Liver (tissue), 3 donors: ENCODE results near the gene TEX30.

Source experiments
- GABPA ChIP-seq, 2 donors: IDR thresholded peaks in 1 of 2; conservative IDR thresholded peaks in 1 of 2; 2 replicates each; pipeline ENCODE4 v1.6.1; 2016; ENCODE audit warnings: antibody characterized with exemption in 2 of 2, mild to moderate bottlenecking in 1 of 2, moderate library complexity in 1 of 2
- RXRA ChIP-seq, 2 donors: IDR thresholded peaks; 2 replicates each; pipeline ENCODE4 v1.6.1; 2017 to 2018; ENCODE audit warnings: antibody characterized with exemption in 2 of 2, mild to moderate bottlenecking in 1 of 2
- SP1 ChIP-seq: IDR thresholded peaks from 2 replicates; pipeline ENCODE4 v1.6.1; 2018; ENCODE audit warnings: antibody characterized with exemption, mild to moderate bottlenecking
- TAF1 ChIP-seq: conservative IDR thresholded peaks from 2 replicates; pipeline ENCODE4 v1.6.1; 2016; ENCODE audit warnings: antibody characterized with exemption, mild to moderate bottlenecking
- YY1 ChIP-seq: IDR thresholded peaks from 2 replicates; pipeline ENCODE4 v1.6.1; 2016; ENCODE audit warnings: antibody characterized with exemption, mild to moderate bottlenecking
- TF ChIP-seq, protein P1 (sequence below): fragments of 150-350 bp; IDR thresholded peaks from 2 replicates; pipeline ENCODE4 v1.5.1; 2017; ENCODE audit warnings: improper control_type of control experiment, low read depth, low read length; ENCODE audit not compliant: missing input control
- TF ChIP-seq, protein P2 (sequence below): IDR thresholded peaks from 2 replicates; pipeline ENCODE4 v1.6.1; 2016; ENCODE audit warnings: antibody characterized with exemption, mild to moderate bottlenecking
- donor health status: healthy.
- donor health status: healthy.

GRCh38 chr13:102751886-102752285 is 21.7 kb downstream of the TEX30 start:
- TF ChIP-seq, protein P1, sequence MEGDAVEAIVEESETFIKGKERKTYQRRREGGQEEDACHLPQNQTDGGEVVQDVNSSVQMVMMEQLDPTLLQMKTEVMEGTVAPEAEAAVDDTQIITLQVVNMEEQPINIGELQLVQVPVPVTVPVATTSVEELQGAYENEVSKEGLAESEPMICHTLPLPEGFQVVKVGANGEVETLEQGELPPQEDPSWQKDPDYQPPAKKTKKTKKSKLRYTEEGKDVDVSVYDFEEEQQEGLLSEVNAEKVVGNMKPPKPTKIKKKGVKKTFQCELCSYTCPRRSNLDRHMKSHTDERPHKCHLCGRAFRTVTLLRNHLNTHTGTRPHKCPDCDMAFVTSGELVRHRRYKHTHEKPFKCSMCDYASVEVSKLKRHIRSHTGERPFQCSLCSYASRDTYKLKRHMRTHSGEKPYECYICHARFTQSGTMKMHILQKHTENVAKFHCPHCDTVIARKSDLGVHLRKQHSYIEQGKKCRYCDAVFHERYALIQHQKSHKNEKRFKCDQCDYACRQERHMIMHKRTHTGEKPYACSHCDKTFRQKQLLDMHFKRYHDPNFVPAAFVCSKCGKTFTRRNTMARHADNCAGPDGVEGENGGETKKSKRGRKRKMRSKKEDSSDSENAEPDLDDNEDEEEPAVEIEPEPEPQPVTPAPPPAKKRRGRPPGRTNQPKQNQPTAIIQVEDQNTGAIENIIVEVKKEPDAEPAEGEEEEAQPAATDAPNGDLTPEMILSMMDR = no peak
- TF ChIP-seq, protein P2, sequence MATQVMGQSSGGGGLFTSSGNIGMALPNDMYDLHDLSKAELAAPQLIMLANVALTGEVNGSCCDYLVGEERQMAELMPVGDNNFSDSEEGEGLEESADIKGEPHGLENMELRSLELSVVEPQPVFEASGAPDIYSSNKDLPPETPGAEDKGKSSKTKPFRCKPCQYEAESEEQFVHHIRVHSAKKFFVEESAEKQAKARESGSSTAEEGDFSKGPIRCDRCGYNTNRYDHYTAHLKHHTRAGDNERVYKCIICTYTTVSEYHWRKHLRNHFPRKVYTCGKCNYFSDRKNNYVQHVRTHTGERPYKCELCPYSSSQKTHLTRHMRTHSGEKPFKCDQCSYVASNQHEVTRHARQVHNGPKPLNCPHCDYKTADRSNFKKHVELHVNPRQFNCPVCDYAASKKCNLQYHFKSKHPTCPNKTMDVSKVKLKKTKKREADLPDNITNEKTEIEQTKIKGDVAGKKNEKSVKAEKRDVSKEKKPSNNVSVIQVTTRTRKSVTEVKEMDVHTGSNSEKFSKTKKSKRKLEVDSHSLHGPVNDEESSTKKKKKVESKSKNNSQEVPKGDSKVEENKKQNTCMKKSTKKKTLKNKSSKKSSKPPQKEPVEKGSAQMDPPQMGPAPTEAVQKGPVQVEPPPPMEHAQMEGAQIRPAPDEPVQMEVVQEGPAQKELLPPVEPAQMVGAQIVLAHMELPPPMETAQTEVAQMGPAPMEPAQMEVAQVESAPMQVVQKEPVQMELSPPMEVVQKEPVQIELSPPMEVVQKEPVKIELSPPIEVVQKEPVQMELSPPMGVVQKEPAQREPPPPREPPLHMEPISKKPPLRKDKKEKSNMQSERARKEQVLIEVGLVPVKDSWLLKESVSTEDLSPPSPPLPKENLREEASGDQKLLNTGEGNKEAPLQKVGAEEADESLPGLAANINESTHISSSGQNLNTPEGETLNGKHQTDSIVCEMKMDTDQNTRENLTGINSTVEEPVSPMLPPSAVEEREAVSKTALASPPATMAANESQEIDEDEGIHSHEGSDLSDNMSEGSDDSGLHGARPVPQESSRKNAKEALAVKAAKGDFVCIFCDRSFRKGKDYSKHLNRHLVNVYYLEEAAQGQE = no peak
- TF ChIP-seq GABPA (IDR thresholded peaks at IDR 0.05 in 1 of 2, conservative IDR thresholded peaks at IDR 0.05 in 1 of 2) (no peak), RXRA (IDR thresholded peaks at IDR 0.05) (no peak), TAF1 (no peak), SP1 (no peak), YY1 (no peak)
